ENCODE data around the gene ACOX1. TPM values are rescaled to one million over a fixed set of nuclear protein-coding genes. Genes with fewer than 3 reads are reported as not detected.
A peak's percentile ranks its signal among the peaks of the same experiment; 100 is the strongest.

The ACOX1 gene
- total and polyA plus RNA-seq, 2 of the 13 experiments (the other 11 are each of a cell fraction or from before 2014, with no cell fraction given), result 86.4 to 120 TPM

GRCh38 chr17:75896415-75897159, 82.4 kb downstream of the ACOX1 start, which contains the start of gene TRIM65 (continued):
- TF ChIP-seq ZSCAN22 (CRISPR knock-in tag; IDR thresholded peaks at IDR 0.05), result no peak
- no peak for TF ChIP-seq ONECUT2 (CRISPR knock-in tag; IDR thresholded peaks at IDR 0.05)
- TF ChIP-seq ARNT2 (CRISPR knock-in tag; IDR thresholded peaks at IDR 0.05; ENCODE audit: low read depth), result peak; percentile 81
- TF ChIP-seq ZNF841 (CRISPR knock-in tag; IDR thresholded peaks at IDR 0.05; ENCODE audit: borderline replicate concordance), result peak; percentile 68; the same call in 1 of the 2 replicates
- 0 out of 2 replicates have a peak, but pooled peaks have one; percentile 56 for TF ChIP-seq E2F1 (CRISPR knock-in tag; IDR thresholded peaks at IDR 0.05)
- no peak for TF ChIP-seq AHR (CRISPR knock-in tag; IDR thresholded peaks at IDR 0.05)
- TF ChIP-seq IRX3 (CRISPR knock-in tag; IDR thresholded peaks at IDR 0.05; ENCODE audit: borderline replicate concordance, low read depth), result peak; percentile 84; the same call in 1 of the 2 replicates
- TF ChIP-seq SKIL (CRISPR knock-in tag; IDR thresholded peaks at IDR 0.05; ENCODE audit: borderline replicate concordance), result peak; percentile 74
- no peak for TF ChIP-seq SKI (IDR thresholded peaks at IDR 0.05; ENCODE audit: partially characterized antibody)
- no peak for TF ChIP-seq ZNF10 (CRISPR knock-in tag; IDR thresholded peaks at IDR 0.05; ENCODE audit: borderline replicate concordance, low read depth)
- TF ChIP-seq GZF1 (CRISPR knock-in tag; IDR thresholded peaks at IDR 0.05), result no peak
- peak; percentile 59; the same call in 1 of the 2 replicates for TF ChIP-seq ZNF501 (CRISPR knock-in tag; IDR thresholded peaks at IDR 0.05)
- no peak for TF ChIP-seq GTF2F1 (IDR thresholded peaks at IDR 0.05; ENCODE audit: low read length)
- TF ChIP-seq NFYB (CRISPR knock-in tag; IDR thresholded peaks at IDR 0.05), result no peak
- TF ChIP-seq ARID4A (CRISPR knock-in tag; IDR thresholded peaks at IDR 0.05; ENCODE audit: borderline replicate concordance), result peak; percentile 67; the same call in 1 of the 2 replicates
